ENCODE measurements around the gene CALD1.

DNA sequence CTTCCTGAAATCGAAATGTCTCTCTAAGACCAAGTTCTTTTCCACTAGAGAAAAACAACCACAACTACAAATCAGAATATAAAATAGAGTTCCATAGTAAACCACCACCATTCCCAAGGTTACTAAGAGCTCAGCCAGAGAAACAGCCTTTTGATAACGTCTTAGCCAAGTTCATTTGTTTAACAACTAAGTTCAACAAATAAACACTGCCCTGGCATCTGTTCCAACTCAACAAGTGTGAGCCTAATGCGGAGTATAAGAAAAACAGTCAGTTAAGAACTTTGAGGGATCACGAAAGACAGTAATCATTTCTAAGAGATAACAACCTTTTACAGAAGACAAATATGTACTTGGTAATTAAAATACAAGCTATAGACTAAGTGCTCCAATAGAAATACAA lies 77.3 kb downstream of the CALD1 start:
- TF ChIP-seq POLR2A (IDR thresholded peaks at IDR 0.05) (no peak), POLR2AphosphoS5 (IDR thresholded peaks at IDR 0.05) (no peak)
- TF ChIP-seq, protein P1, sequence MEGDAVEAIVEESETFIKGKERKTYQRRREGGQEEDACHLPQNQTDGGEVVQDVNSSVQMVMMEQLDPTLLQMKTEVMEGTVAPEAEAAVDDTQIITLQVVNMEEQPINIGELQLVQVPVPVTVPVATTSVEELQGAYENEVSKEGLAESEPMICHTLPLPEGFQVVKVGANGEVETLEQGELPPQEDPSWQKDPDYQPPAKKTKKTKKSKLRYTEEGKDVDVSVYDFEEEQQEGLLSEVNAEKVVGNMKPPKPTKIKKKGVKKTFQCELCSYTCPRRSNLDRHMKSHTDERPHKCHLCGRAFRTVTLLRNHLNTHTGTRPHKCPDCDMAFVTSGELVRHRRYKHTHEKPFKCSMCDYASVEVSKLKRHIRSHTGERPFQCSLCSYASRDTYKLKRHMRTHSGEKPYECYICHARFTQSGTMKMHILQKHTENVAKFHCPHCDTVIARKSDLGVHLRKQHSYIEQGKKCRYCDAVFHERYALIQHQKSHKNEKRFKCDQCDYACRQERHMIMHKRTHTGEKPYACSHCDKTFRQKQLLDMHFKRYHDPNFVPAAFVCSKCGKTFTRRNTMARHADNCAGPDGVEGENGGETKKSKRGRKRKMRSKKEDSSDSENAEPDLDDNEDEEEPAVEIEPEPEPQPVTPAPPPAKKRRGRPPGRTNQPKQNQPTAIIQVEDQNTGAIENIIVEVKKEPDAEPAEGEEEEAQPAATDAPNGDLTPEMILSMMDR (IDR thresholded peaks at IDR 0.05 in 8 of 11, conservative IDR thresholded peaks at IDR 0.05 in 3 of 11): no peak

Measured in spleen (tissue), 7 donors.